K562 treated with DMSO at 1 percent for 4 hours (cell line): Measurements from ENCODE around the gene NLRP9. TPM values are rescaled to one million over a fixed set of nuclear protein-coding genes. Genes with fewer than 3 reads are reported as not detected.

ENCODE experiments used
- total RNA-seq: library from RNA; unstranded; fragments of 300-600 nt; gene quantifications from 2 replicates; pipeline ENCODE4 v1.2.3, GENCODE V29; 2022; ENCODE audit not compliant: insufficient read depth

The NLRP9 gene
- not detected in 2 replicates for total RNA-seq

GRCh38 chr19:55738302-55738701, at the start of gene NLRP9:
TSS of gene NLRP9 (minus strand) at chr19:55738402. CDS start at chr19:55738374, 28 bp downstream.

GRCh38 chr19:55768818-55769217, 30.6 kb upstream of the NLRP9 start, which contains the start of gene RFPL4AL1:
TSS of gene RFPL4AL1 (plus strand) at chr19:55769118. CDS start at chr19:55771805, 2,687 bp downstream.

GRCh38 chr19:55758797-55759196, 20.6 kb upstream of the NLRP9 start, which contains the start of gene RFPL4A:
TSS of gene RFPL4A (plus strand) at chr19:55759097. CDS start at chr19:55761801, 2,704 bp downstream.

GRCh38 chr19:55674841-55675660, 63.2 kb downstream of the NLRP9 start, which contains the start of gene EPN1:
TSS of gene EPN1 (plus strand) at chr19:55675226. CDS start at chr19:55678628, 3,402 bp downstream.

Other genes starting within 250 kb of the NLRP9 start
- gene SSC5D, start 250.0 kb downstream of the NLRP9 start, total RNA-seq, result 0.25 TPM in 1 of 2 replicates, not detected in the other
- not detected in 2 replicates for gene SBK2, start 201.3 kb downstream of the NLRP9 start, total RNA-seq
- not detected in 2 replicates for gene SBK3, start 192.9 kb downstream of the NLRP9 start, total RNA-seq
- gene ZNF579, start 157.6 kb downstream of the NLRP9 start, total RNA-seq, result 12.2 and 14.3 TPM in 2 replicates
- gene FIZ1, start 138.9 kb downstream of the NLRP9 start, total RNA-seq, result 13.4 and 17.2 TPM in 2 replicates
- 34.2 and 37.8 TPM in 2 replicates for gene ZNF524, start 138.1 kb downstream of the NLRP9 start, total RNA-seq
- 28.3 and 33.7 TPM in 2 replicates for gene ZNF865, start 132.8 kb downstream of the NLRP9 start, total RNA-seq
- 5.5 and 6.5 TPM in 2 replicates for gene ZNF784, start 113.8 kb downstream of the NLRP9 start, total RNA-seq
- gene ZNF580, start 97.4 kb downstream of the NLRP9 start, total RNA-seq, result 52.4 and 60.5 TPM in 2 replicates
- gene ZNF581, start 94.8 kb downstream of the NLRP9 start, total RNA-seq, result 57.6 and 69.0 TPM in 2 replicates
- 30.7 and 33.6 TPM in 2 replicates for gene CCDC106, start 90.2 kb downstream of the NLRP9 start, total RNA-seq
- 167 and 168 TPM in 2 replicates for gene U2AF2, start 83.4 kb downstream of the NLRP9 start, total RNA-seq
- 100 and 102 TPM in 2 replicates for gene EPN1, start 63.2 kb downstream of the NLRP9 start, total RNA-seq
- gene RFPL4A, start 20.7 kb upstream of the NLRP9 start, total RNA-seq, result 1.7 and 2.4 TPM in 2 replicates
- not detected in 2 replicates for gene RFPL4AL1, start 30.7 kb upstream of the NLRP9 start, total RNA-seq
- gene NLRP11, start 93.6 kb upstream of the NLRP9 start, total RNA-seq, result 0.33 and 0.83 TPM in 2 replicates
- gene NLRP4, start 98.1 kb upstream of the NLRP9 start, total RNA-seq, result 0.59 and 1.3 TPM in 2 replicates
- not detected in 2 replicates for gene NLRP13, start 193.9 kb upstream of the NLRP9 start, total RNA-seq
- gene NLRP8, start 209.4 kb upstream of the NLRP9 start, total RNA-seq, result not detected in 2 replicates
- gene NLRP5, start 248.4 kb upstream of the NLRP9 start, total RNA-seq, result not detected in 2 replicates